OCI-LY3 (cell line): ENCODE measurements around the gene ECE1.
"Not testable (repeated sequence)": the region's sequence is repeated elsewhere in the genome, so short reads cannot be mapped to it uniquely, and the experiment has no call there.

Source experiments
- H2AFZ ChIP-seq: fragments of 200-600, 300-600 bp; shearing (Covaris generic); 2 replicates; pipeline ENCODE4 v1.6.0; 2014; ENCODE audit warnings: antibody characterized with exemption, low read depth, low read length
- H3K27ac ChIP-seq: fragments of 200-600, 300-600 bp; sonication (generic); 2 replicates; pipeline ENCODE4 v1.5.1; 2014; ENCODE audit warnings: mild to moderate bottlenecking, low read length, moderate library complexity, mixed read lengths
- H3K27me3 ChIP-seq: fragments of 200-600, 300-600 bp; sonication (generic); 2 replicates; pipeline ENCODE4 v1.6.1; 2014; ENCODE audit warnings: low read depth, low read length, mixed read lengths
- H3K36me3 ChIP-seq: fragments of 200-600, 300-600 bp; sonication (generic); replicated peaks from 2 replicates; pipeline ENCODE3; 2014; ENCODE audit warnings: low read depth, low read length, mixed read lengths
- H3K4me1 ChIP-seq: fragments of 300-600, 200-600 bp; sonication (generic); 2 replicates; pipeline ENCODE4 v1.6.1; 2014; ENCODE audit warnings: low read length, mixed read lengths
- H3K4me2 ChIP-seq: fragments of 200-600, 300-600 bp; sonication (generic); 2 replicates; pipeline ENCODE4 v1.6.1; 2014; ENCODE audit warnings: low read length, mixed read lengths
- H3K4me3 ChIP-seq: fragments of 300-600, 200-600 bp; sonication (generic); 2 replicates; pipeline ENCODE4 v1.5.1; 2014; ENCODE audit warnings: antibody characterized with exemption, mild to moderate bottlenecking, low read length, moderate library complexity
- H3K79me2 ChIP-seq: fragments of 300-600, 200-600 bp; shearing (Covaris generic); 2 replicates; pipeline ENCODE4 v1.6.1; 2014; ENCODE audit warnings: mild to moderate bottlenecking, low read length, mixed read lengths
- H3K9ac ChIP-seq: fragments of 300-600, 200-600 bp; shearing (Covaris generic); 2 replicates; pipeline ENCODE4 v1.6.0; 2014; ENCODE audit warnings: mild to moderate bottlenecking, low read length, moderate library complexity
- H3K9me3 ChIP-seq: fragments of 200-600, 300-600 bp; shearing (Covaris generic); 2 replicates; pipeline ENCODE4 v1.6.1; 2014; ENCODE audit warnings: low read length, mixed read lengths; ENCODE audit not compliant: insufficient read depth
- H4K20me1 ChIP-seq: fragments of 200-600, 300-600 bp; sonication (generic); 2 replicates; pipeline ENCODE4 v1.6.1; 2016; ENCODE audit warnings: low read length, mixed read lengths; ENCODE audit not compliant: insufficient read depth
- CTCF ChIP-seq: fragments of 200-600, 300-600 bp; sonication (generic); IDR thresholded peaks from 2 replicates; pipeline ENCODE4 v1.5.1; 2014; ENCODE audit warnings: antibody characterized with exemption, low read length, low read depth
- EZH2phosphoT487 ChIP-seq: fragments of 200-600 bp; shearing (Covaris generic); IDR thresholded peaks from 2 replicates; pipeline ENCODE4 v1.6.1; 2018; ENCODE audit warnings: antibody characterized with exemption, mixed run types, low read depth

Gene ECE1

GRCh38 chr1:21175324-21175669 lies 115.0 kb downstream of the ECE1 start:
- Histone ChIP-seq H2AFZ (no peak overlapping the region), H3K9ac (peak overlapping the region; percentile 81), H4K20me1 (peaks cover 15% of the 10 kb centered on the region), H3K4me1 (peaks cover 17% of the 10 kb centered on the region), H3K27me3 (no peaks in the 10 kb centered on the region), H3K4me2 (peak overlapping the region; percentile 84), H3K36me3 (no peaks in the 10 kb centered on the region), H3K79me2 (peaks cover 50% of the 10 kb centered on the region), H3K27ac (peak overlapping the region; percentile 67), H3K4me3 (peak overlapping the region; percentile 95), H3K9me3 (no peaks in the 10 kb centered on the region)
- TF ChIP-seq EZH2phosphoT487 (no peak), CTCF (no peak)

GRCh38 chr1:21174654-21175323 lies 115.5 kb downstream of the ECE1 start:
- Histone ChIP-seq H4K20me1 (peaks cover 15% of the 10 kb centered on the region), H3K4me1 (peaks cover 17% of the 10 kb centered on the region), H3K27ac (peak overlapping the region; percentile 67), H3K9ac (peak overlapping the region; percentile 81), H3K4me3 (peak overlapping the region; percentile 95), H3K4me2 (peak overlapping the region; percentile 84), H3K79me2 (peaks cover 50% of the 10 kb centered on the region), H2AFZ (no peak overlapping the region), H3K9me3 (no peaks in the 10 kb centered on the region), H3K27me3 (no peaks in the 10 kb centered on the region), H3K36me3 (no peaks in the 10 kb centered on the region)
- TF ChIP-seq EZH2phosphoT487 (no peak), CTCF (no peak)

- Histone ChIP-seq H4K20me1 (peaks cover 15% of the 10 kb centered on the region), H3K4me2 (peak overlapping the region; percentile 84; the same call in 1 of the 2 replicates), H3K27me3 (no peaks in the 10 kb centered on the region), H3K4me1 (peaks cover 17% of the 10 kb centered on the region), H3K27ac (no peak overlapping the region), H3K9me3 (no peaks in the 10 kb centered on the region), H2AFZ (no peak overlapping the region), H3K79me2 (peaks cover 54% of the 10 kb centered on the region), H3K9ac (no peak overlapping the region), H3K4me3 (no peak overlapping the region), H3K36me3 (no peaks in the 10 kb centered on the region)
- TF ChIP-seq EZH2phosphoT487 = no peak
- no peak for TF ChIP-seq CTCF
Measured at GRCh38 chr1:21174230-21174629, 116.0 kb downstream of the ECE1 start.

- H3K36me3 ChIP-seq, H3K4me3 ChIP-seq, H3K27ac ChIP-seq, H3K4me2 ChIP-seq, H3K27me3 ChIP-seq, H3K9ac ChIP-seq, H3K9me3 ChIP-seq, H2AFZ ChIP-seq: not testable (repeated sequence)
- H4K20me1 ChIP-seq = peaks cover 15% of the 10 kb centered on the region
- H3K4me1 ChIP-seq = peaks cover 17% of the 10 kb centered on the region
- peaks cover 57% of the 10 kb centered on the region for H3K79me2 ChIP-seq
Measured at GRCh38 chr1:21173096-21173495, 117.2 kb downstream of the ECE1 start.

GRCh38 chr1:21170837-21171236 lies 119.4 kb downstream of the ECE1 start:
- H3K36me3 ChIP-seq, H3K9me3 ChIP-seq, H3K9ac ChIP-seq, H2AFZ ChIP-seq, H3K27ac ChIP-seq, H3K27me3 ChIP-seq, H3K4me2 ChIP-seq, H3K4me3 ChIP-seq: not testable (repeated sequence)
- H3K79me2 ChIP-seq = peaks cover 65% of the 10 kb centered on the region
- peaks cover 17% of the 10 kb centered on the region for H3K4me1 ChIP-seq
- H4K20me1 ChIP-seq = peaks cover 15% of the 10 kb centered on the region
